GM19463 (cell line): ENCODE data around the gene USF3.
A peak's percentile ranks its signal among the peaks of the same experiment; 100 is the strongest.

ENCODE experiments used
- ATAC-seq: cut with Tn5 transposase; IDR thresholded peaks from one replicate; pipeline ENCODE4 v1.9.1; 2021; ENCODE audit warnings: mild to moderate bottlenecking, moderate library complexity; ENCODE audit not compliant: unreplicated experiment

USF3 gene

GRCh38 chr3:113697500-113698090, 1.2 kb upstream of the USF3 start:
- no peak for ATAC-seq

DNA sequence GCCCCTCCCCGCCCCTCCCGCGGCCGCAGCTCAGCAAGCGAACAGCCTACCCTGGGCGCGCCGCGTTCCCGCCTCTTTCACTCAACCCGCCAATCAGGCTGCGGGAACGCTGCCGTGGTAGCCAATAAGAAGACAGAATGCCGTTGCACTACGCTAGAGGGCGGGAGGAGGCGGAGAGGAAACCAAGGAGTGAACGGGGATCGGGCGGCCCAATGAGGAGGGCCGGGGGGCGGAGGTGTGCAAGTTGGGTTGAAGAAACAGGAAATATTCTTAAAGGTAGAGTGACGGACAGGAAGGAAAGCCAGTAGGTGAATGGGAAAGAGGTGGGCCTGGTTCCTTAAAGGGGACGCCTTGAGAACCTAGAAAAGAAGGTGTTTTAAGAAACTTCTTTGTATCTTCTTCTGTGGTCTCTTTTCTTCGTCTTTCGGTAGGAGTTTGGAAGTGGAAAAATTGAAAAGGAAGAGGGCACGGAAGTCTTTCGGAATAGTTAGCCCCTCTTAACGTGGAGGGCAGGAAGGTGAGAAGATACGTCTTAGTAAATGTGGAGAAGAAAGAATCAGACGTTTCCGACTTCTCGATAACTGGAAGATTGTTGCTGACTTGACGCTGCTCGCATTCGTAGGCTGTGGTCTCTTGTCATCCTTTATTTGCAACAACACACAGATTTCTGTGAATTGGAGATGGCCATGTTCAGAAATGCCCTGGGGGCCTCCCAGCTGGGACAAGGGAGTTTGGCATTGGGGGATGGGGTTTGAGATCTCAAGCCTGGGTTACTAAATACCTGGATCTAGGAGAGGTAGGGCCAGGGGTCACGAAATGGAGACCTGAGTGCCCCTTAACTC, 437 bp upstream of the USF3 start:
- peak; percentile 88 for ATAC-seq

DNA sequence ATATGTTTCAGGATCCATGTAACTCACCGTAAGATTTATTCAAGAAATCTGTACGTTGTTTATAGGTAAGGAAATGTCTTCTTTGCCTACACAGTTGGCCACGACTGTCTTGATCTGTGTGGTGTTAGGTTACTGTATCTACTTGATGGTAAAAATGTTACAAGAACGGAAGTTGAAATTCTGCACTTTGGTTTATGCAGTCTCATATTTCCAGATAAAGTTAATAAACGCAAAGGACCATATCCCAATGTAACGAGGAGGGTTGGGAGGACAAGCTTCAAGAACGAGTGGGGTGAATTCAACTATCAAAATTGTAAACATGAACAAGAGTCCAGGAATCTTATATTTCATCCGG, 1.0 kb downstream of the USF3 start:
- no peak for ATAC-seq

DNA sequence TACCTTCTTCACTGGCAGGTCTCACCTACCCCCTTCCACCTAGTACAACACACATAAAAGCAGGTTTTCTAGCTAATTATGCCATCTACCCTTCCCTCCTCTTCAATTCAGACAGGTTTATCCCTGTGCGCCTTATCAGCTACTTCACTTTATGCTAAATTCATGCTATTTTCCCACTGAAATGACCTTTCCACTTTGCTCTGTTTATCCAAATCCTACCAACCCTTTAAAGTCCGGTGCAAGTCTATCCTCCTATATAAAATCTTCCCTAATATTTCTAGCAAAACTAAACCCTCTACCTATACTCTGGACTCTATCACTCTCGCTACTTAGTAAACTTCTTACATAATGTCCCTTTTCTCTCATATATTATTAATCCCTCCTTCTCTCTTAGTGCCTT, 6.0 kb downstream of the USF3 start:
- no peak for ATAC-seq

- no peak for ATAC-seq
Measured at GRCh38 chr3:113685956-113686721, 10.3 kb downstream of the USF3 start.

GRCh38 chr3:113685124-113685523, 11.3 kb downstream of the USF3 start:
- no peak for ATAC-seq

GRCh38 chr3:113684271-113684819, 12.1 kb downstream of the USF3 start:
- no peak for ATAC-seq

DNA sequence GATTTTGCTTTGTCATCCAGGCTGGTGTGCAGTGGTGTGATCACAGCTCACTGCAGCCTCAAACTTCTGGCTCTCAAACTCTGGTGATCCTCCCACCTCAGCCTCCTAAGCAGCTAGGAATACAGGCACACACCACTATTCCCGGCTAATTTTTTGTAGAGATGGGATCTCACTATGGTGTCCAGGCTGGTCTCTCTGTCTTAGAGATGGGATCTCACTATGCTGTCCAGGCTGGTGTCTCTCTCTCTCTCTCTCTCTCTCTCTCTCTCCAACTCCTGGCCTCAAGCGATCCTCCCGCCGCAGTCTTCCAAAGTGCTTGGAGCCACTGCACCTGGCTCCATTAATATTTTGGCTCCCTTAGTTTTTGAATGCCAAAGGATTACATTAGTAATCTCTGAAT, 17.7 kb downstream of the USF3 start:
- no peak for ATAC-seq

DNA sequence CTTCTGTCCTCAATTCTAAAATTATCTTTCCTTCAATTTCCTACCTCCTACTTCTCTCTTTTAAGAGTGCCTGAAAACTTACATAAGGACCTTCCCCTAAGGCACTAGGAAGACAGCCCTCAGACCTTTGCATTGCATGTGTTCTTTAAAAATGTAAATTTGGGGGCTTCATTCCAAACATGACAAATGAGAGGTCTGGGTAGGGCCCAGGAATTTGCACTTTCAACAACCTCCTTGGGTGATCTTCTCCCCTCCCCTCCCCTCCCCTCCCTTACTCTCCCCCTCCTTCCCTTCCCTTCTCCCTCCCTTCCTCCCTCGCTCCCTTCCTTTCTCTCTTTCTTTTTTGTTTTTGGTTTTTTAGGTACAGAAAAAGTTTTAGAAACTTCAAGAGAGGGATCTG, 18.7 kb downstream of the USF3 start:
- ATAC-seq = no peak

GRCh38 chr3:113676261-113676660, 20.2 kb downstream of the USF3 start:
- ATAC-seq = no peak

DNA sequence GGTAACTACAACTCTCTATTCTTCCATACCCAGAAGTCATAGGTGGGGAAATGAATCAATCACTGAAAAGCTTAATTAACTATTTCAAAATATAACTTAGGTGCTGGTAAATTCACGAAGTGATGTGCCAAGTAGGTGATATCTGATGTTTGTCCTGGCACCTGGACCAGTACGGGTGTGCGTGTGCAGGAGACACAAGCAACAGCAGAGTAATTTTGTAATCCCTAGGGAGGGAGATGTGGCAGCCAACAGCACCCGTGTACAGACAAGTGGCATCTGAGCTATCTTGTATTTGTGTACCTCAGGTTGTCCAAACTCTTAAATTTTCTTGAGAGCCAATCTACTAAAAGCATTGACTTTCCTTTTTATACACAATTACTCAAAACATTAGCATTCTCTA, 22.8 kb downstream of the USF3 start:
- ATAC-seq = no peak

GRCh38 chr3:113668015-113668414, 28.4 kb downstream of the USF3 start:
- no peak for ATAC-seq

DNA sequence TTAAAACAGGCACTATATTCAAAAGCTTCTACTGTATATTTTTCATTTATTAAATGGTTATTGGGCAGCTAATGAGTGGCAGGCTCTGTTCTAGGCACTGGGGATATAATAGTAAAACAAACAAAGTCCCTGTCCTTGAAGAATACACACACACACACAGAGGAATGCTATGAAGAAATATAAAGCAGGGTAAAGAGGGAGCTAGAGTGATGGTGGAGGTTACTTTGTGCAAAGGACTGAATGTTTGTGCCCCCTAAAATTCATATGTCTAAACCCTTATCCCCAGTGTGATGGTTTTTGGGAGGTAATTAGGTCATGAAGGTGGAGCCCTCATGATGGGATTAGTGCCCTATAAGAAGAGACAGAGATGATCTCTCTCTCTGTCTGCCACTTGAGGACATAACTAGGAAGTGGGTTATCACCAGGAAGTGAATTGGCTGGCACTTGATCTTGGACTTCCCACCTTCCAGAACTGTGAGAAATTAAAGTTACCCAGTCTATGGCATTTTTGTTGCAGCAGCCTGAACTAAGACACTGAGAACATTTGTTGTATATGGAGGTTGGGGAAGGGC, 31.8 kb downstream of the USF3 start:
- no peak for ATAC-seq

DNA sequence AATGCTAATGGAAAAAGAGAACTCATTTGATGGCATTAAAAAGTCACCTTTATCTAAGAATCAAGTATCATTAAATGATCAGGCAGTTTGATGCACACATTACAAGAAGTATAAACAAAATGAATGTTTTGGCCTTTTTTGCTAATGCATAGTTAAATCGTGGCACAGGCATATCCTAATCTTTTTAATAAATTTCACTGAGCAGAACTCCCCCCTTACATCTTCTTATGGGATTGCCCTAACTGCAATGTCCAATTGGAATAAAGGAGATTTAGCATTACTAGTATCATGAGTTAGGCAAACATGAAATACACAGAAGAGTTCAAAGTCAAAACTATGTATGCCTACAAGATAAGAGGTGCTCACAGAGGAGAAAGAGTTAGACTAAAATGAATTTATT, 32.7 kb downstream of the USF3 start:
- ATAC-seq = no peak

DNA sequence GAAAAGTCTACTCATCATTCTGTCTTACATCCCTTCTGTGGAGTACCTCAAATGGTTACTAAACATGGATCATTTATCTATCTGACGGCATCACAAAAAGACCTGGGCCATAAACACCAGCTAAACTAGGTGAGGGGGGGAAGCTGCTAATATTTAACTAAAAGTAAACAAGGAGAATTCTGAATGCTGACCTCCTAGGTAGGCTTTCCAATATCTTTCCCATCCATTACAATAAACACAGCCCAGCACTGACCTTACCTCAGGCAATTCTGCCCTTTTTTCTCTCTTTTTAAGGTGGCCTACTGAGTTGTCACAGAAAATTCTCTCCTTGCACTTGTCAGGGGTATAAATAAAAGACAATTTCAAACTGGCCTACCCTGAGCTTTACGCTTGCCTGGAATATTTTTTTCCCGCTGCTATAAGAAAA, 33.1 kb downstream of the USF3 start:
- no peak for ATAC-seq

DNA sequence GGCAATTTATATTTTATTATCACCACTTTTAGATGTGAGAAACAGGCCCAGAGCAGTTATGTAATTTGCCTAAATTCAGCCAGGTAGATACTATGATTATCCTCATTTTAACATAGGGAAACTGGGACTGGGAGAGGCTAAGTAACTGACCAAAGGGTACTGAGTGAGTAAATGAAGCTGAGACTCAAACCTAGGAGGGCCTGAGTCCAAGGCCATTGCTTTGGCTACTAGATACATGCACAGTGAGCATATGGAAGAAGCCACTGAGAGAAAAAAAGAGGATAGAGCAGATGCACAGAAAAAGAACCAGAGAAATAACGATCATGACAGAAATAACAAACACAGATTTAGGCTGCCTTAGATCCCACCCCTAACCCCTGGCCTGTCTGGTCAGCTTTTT, 33.6 kb downstream of the USF3 start:
- no peak for ATAC-seq

GRCh38 chr3:113660896-113661295, 35.5 kb downstream of the USF3 start:
- no peak for ATAC-seq

DNA sequence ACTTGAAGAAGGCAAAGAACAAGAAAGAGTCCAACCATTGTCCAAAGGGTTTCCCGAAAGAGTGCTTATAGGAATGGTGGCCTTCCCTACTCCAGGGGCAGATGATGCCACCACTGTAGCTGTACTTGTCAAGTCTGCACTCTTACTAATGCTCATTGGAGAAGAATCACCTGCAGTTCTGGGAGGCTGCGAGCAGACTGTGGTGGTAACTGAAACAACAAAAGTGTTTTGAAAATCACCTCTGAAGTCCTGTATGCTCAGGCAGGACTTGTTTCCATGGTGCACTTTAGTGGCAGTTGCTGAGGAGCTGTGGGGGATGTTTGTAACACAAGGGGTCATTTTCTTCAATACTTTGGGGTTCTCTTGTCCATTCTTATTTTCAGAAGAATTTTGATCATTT, 36.0 kb downstream of the USF3 start:
- ATAC-seq = no peak

DNA sequence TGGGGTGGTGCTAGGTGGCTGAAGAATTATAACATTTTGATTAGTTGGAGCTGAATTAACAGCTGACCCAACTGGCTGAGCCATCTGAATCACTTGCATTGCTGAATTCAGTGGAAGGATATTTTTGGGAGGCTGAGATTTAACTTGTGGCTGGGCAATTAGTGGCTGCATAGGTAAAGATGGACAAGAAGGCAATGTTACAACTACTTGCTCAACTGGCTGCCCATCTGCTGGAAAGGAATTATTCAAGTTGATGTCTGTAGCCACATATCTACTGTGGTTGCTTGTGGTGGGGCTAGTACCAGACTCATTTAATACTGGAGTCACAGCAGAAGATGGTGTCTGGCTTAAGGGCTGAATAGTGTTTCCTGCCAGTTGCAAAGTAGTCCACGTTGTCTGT, 36.4 kb downstream of the USF3 start:
- ATAC-seq = no peak

GRCh38 chr3:113659101-113659541, 37.3 kb downstream of the USF3 start:
- ATAC-seq = no peak

DNA sequence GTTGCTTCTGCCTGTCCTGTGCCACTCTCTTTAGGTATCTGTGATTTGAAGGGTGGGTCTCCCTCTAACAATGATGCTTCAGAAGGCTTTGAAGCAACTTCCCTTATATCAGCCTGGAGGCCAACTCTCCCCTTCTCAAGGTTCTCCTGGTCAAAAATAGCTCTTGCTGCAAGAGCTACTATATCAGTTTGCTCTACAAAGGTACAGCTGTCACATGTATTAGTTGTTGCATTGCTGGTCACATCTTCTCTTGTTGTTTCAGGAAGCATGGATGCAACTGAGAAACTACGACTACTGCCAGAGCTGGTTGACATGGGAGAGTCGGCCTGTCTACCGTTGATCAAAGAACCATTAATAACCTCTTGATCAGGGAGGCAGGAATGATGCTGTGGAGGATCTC, 38.3 kb downstream of the USF3 start:
- no peak for ATAC-seq
